Neutrophil (primary cell): ENCODE measurements around the gene MINDY3.

ENCODE experiments used
- H3K27ac ChIP-seq: fragments of 200-600 bp; sonication (generic); 2 replicates; pipeline ENCODE4 v1.5.1; 2016; ENCODE audit warnings: mild to moderate bottlenecking, moderate library complexity
- H3K27me3 ChIP-seq: fragments of 200-600 bp; sonication (generic); 2 replicates; pipeline ENCODE4 v1.6.0; 2016; ENCODE audit warnings: mild to moderate bottlenecking
- H3K36me3 ChIP-seq: fragments of 200-600 bp; sonication (generic); 2 replicates; pipeline ENCODE4 v1.5.1; 2017
- H3K4me1 ChIP-seq, 2 experiments: fragments of 200-600 bp in 1 of 2; sonication (generic) in 1 of 2; 1 replicate in 1 of 2; 2 replicates in 1 of 2; pipeline versions ENCODE4 v1.5.1 to v1.6.1; 2013 to 2016; ENCODE audit warnings: low read depth in 1 of 2, low read length in 1 of 2, mild to moderate bottlenecking in 1 of 2, moderate library complexity in 1 of 2; ENCODE audit not compliant: control insufficient read depth in 1 of 2, insufficient read depth in 1 of 2
- H3K4me3 ChIP-seq, 2 experiments: fragments of 200-600 bp in 1 of 2; sonication (generic) in 1 of 2; 1 replicate in 1 of 2; 2 replicates in 1 of 2; pipeline ENCODE4 v1.5.1; 2013 to 2016; ENCODE audit warnings: low read depth in 1 of 2, low read length in 1 of 2, mild to moderate bottlenecking in 1 of 2, moderate library complexity in 1 of 2
- H3K9me3 ChIP-seq: fragments of 200-600 bp; sonication (generic); 2 replicates; pipeline ENCODE4 v1.5.1; 2016
- CTCF ChIP-seq: fragments of 200-600 bp; sonication (generic); IDR thresholded peaks from 2 replicates; pipeline ENCODE4 v1.5.1; 2016; ENCODE audit warnings: antibody characterized with exemption

The MINDY3 gene

GRCh38 chr10:15805395-15806058 lies 54.8 kb downstream of the MINDY3 start:
- no peak overlapping the region for H3K27ac ChIP-seq
- H3K36me3 ChIP-seq = peaks cover 48% of the 10 kb centered on the region
- no peaks in the 10 kb centered on the region for H3K27me3 ChIP-seq
- H3K4me1 ChIP-seq = no peaks in the 10 kb centered on the region
- TF ChIP-seq CTCF = no peak
- H3K4me3 ChIP-seq = no peak overlapping the region
- no peaks in the 10 kb centered on the region for H3K9me3 ChIP-seq

GRCh38 chr10:15804109-15804508 lies 56.2 kb downstream of the MINDY3 start:
- H3K27me3 ChIP-seq = no peaks in the 10 kb centered on the region
- no peaks in the 10 kb centered on the region for H3K9me3 ChIP-seq
- H3K4me1 ChIP-seq = no peaks in the 10 kb centered on the region
- H3K4me3 ChIP-seq = no peak overlapping the region
- H3K36me3 ChIP-seq = peaks cover 42% of the 10 kb centered on the region
- H3K27ac ChIP-seq = no peak overlapping the region
- TF ChIP-seq CTCF = no peak

GRCh38 chr10:15802375-15802949 lies 57.8 kb downstream of the MINDY3 start:
- Histone ChIP-seq H3K27ac (no peak overlapping the region), H3K4me1 (no peaks in the 10 kb centered on the region), H3K36me3 (peaks cover 36% of the 10 kb centered on the region), H3K4me3 (no peak overlapping the region), H3K9me3 (no peaks in the 10 kb centered on the region), H3K27me3 (no peaks in the 10 kb centered on the region)
- TF ChIP-seq CTCF = no peak

- H3K4me3 ChIP-seq = no peak overlapping the region
- TF ChIP-seq CTCF = no peak
- H3K9me3 ChIP-seq = no peaks in the 10 kb centered on the region
- no peaks in the 10 kb centered on the region for H3K4me1 ChIP-seq
- peaks cover 29% of the 10 kb centered on the region for H3K36me3 ChIP-seq
- no peak overlapping the region for H3K27ac ChIP-seq
- no peaks in the 10 kb centered on the region for H3K27me3 ChIP-seq
Measured at GRCh38 chr10:15801641-15802040, 58.7 kb downstream of the MINDY3 start.

- H3K27me3 ChIP-seq = no peaks in the 10 kb centered on the region
- no peak for TF ChIP-seq CTCF
- H3K9me3 ChIP-seq = no peaks in the 10 kb centered on the region
- H3K27ac ChIP-seq = no peak overlapping the region
- H3K36me3 ChIP-seq = peaks cover 24% of the 10 kb centered on the region
- no peaks in the 10 kb centered on the region for H3K4me1 ChIP-seq
- no peak overlapping the region for H3K4me3 ChIP-seq
Measured at GRCh38 chr10:15801147-15801546, 59.2 kb downstream of the MINDY3 start.
